HG03139 (cell line): ENCODE results near the gene PARP14.
"Not testable (repeated sequence)": the region's sequence is repeated elsewhere in the genome, so short reads cannot be mapped to it uniquely, and the experiment has no call there.

Experiments
- ATAC-seq: cut with Tn5 transposase; IDR thresholded peaks from one replicate; pipeline ENCODE4 v1.9.1; 2021; ENCODE audit not compliant: unreplicated experiment

The PARP14 gene

GRCh38 chr3:122676759-122677158, 3.9 kb upstream of the PARP14 start:
- ATAC-seq: no peak

GRCh38 chr3:122677216-122677615, 3.4 kb upstream of the PARP14 start:
- no peak for ATAC-seq

- no peak for ATAC-seq
Observed at GRCh38 chr3:122678506-122678905, 2.1 kb upstream of the PARP14 start.

GRCh38 chr3:122679085-122679881, 1.4 kb upstream of the PARP14 start:
- ATAC-seq: peak; percentile 42

GRCh38 chr3:122679882-122680474, 661 bp upstream of the PARP14 start:
- no peak for ATAC-seq

GRCh38 chr3:122681284-122681973, 790 bp downstream of the PARP14 start:
- no peak for ATAC-seq

- no peak for ATAC-seq
Observed at GRCh38 chr3:122681974-122682409, 1.4 kb downstream of the PARP14 start.

- not testable (repeated sequence) for ATAC-seq
Observed at GRCh38 chr3:122682778-122683411, 2.3 kb downstream of the PARP14 start.

GRCh38 chr3:122687298-122687697, 6.7 kb downstream of the PARP14 start:
- ATAC-seq: no peak

GRCh38 chr3:122688996-122689395, 8.4 kb downstream of the PARP14 start:
- no peak for ATAC-seq

- ATAC-seq: no peak
Observed at GRCh38 chr3:122689587-122689986, 8.9 kb downstream of the PARP14 start.

- no peak for ATAC-seq
Observed at GRCh38 chr3:122690096-122690495, 9.5 kb downstream of the PARP14 start.

- ATAC-seq: peak; percentile 44
Observed at GRCh38 chr3:122691195-122691594, 10.6 kb downstream of the PARP14 start.

- no peak for ATAC-seq
Observed at GRCh38 chr3:122692674-122693073, 12.0 kb downstream of the PARP14 start.

- peak; percentile 54 for ATAC-seq
Observed at GRCh38 chr3:122694966-122695365, 14.3 kb downstream of the PARP14 start.

- ATAC-seq: no peak
Observed at GRCh38 chr3:122695927-122696561, 15.4 kb downstream of the PARP14 start.

- no peak for ATAC-seq
Observed at GRCh38 chr3:122697952-122698620, 17.4 kb downstream of the PARP14 start.

- no peak for ATAC-seq
Observed at GRCh38 chr3:122700193-122700592, 19.6 kb downstream of the PARP14 start.

GRCh38 chr3:122705379-122705778, 24.7 kb downstream of the PARP14 start:
- ATAC-seq: no peak

GRCh38 chr3:122710616-122711251, 30.1 kb downstream of the PARP14 start:
- not testable (repeated sequence) for ATAC-seq
